ENCODE measurements around the gene PLA2G2F.

PLA2G2F gene

GRCh38 chr1:20119347-20119746 lies 19.8 kb upstream of the PLA2G2F start, which contains the start of gene PLA2G2D:
Gene PLA2G2D, minus strand, starts transcription at chr1:20119536. Its CDS starts 38 bp downstream, at chr1:20119498.
- no peak for DNase-seq (ENCODE audit: extremely low spot score)
- POLR2A ChIA-PET: no interaction called here
- no peak for TF ChIP-seq CTCF (IDR thresholded peaks at IDR 0.05; ENCODE audit: control extremely low read depth, extremely low read depth, low read depth, missing control alignments)
- CTCF ChIA-PET: interaction anchor here (1.0 to 2.1 kb wide), 2 partner anchors 9 to 18 kb away, joined by 3 to 8 read pairs; no protein-coding TSS in a partner anchor

GRCh38 chr1:20120796-20121195 lies 18.3 kb upstream of the PLA2G2F start:
- CTCF ChIA-PET: interaction anchor here (1.1 to 2.1 kb wide), 4 partner anchors 9 to 31 kb away, joined by 3 to 8 read pairs (median 4); no protein-coding TSS in a partner anchor
- POLR2A ChIA-PET: no interaction called here
- no peak for TF ChIP-seq CTCF (IDR thresholded peaks at IDR 0.05; ENCODE audit: control extremely low read depth, extremely low read depth, low read depth, missing control alignments)
- no peak for DNase-seq (ENCODE audit: extremely low spot score)

GRCh38 chr1:20123722-20124455 lies 15.2 kb upstream of the PLA2G2F start:
- ChIA-PET CTCF (interaction anchor here (1.0 to 4.6 kb wide), 4 partner anchors 10 to 29 kb away, joined by 3 to 34 read pairs (median 9); no protein-coding TSS in a partner anchor), POLR2A (no interaction called here)
- no peak for TF ChIP-seq CTCF (IDR thresholded peaks at IDR 0.05; ENCODE audit: control extremely low read depth, extremely low read depth, low read depth, missing control alignments)
- DNase-seq (ENCODE audit: extremely low spot score): no peak

GRCh38 chr1:20124456-20125057 lies 14.6 kb upstream of the PLA2G2F start:
- CTCF ChIA-PET: interaction anchor here (1.2 to 4.6 kb wide), 4 partner anchors 9 to 28 kb away, joined by 3 to 34 read pairs (median 10); no protein-coding TSS in a partner anchor
- no peak for TF ChIP-seq CTCF (IDR thresholded peaks at IDR 0.05; ENCODE audit: control extremely low read depth, extremely low read depth, low read depth, missing control alignments)
- DNase-seq (ENCODE audit: extremely low spot score): no peak
- POLR2A ChIA-PET: no interaction called here

GRCh38 chr1:20125100-20125499 lies 14.0 kb upstream of the PLA2G2F start:
- TF ChIP-seq CTCF (IDR thresholded peaks at IDR 0.05; ENCODE audit: control extremely low read depth, extremely low read depth, low read depth, missing control alignments): no peak
- ChIA-PET CTCF (interaction anchor here (1.1 to 4.6 kb wide), 7 partner anchors 8 to 69 kb away, joined by 3 to 34 read pairs (median 4); no protein-coding TSS in a partner anchor), POLR2A (no interaction called here)
- DNase-seq (ENCODE audit: extremely low spot score): no peak

GRCh38 chr1:20126041-20126805 lies 12.9 kb upstream of the PLA2G2F start:
- ChIA-PET POLR2A (no interaction called here), CTCF (interaction anchor here (1.1 to 4.6 kb wide), 8 partner anchors 10 to 70 kb away, joined by 3 to 34 read pairs (median 4); no protein-coding TSS in a partner anchor)
- peak; percentile 72 for DNase-seq (ENCODE audit: extremely low spot score)
- no peak for TF ChIP-seq CTCF (IDR thresholded peaks at IDR 0.05; ENCODE audit: control extremely low read depth, extremely low read depth, low read depth, missing control alignments)
